Liver (tissue), 9 donors: Measurements from ENCODE around the gene MTMR8. TPM values are rescaled to one million over a fixed set of nuclear protein-coding genes. Genes with fewer than 3 reads are reported as not detected.

Experiments
- DNase-seq: peaks from one replicate; pipeline ENCODE4 v3.0.0-alpha.2; 2017; ENCODE audit warnings: low spot score
- H3K27ac ChIP-seq, 2 donors: one replicate each; pipeline ENCODE4 v1.7.0; 2013; ENCODE audit warnings: inconsistent platforms in 2 of 2, low read length in 2 of 2, control low read depth in 1 of 2, low read depth in 1 of 2, mild to moderate bottlenecking in 1 of 2
- H3K27me3 ChIP-seq, 4 donors: one replicate each; pipeline versions ENCODE4 v1.6.1 to v1.7.0; 2013; ENCODE audit warnings: low read length in 3 of 4, inconsistent platforms in 1 of 4, mild to moderate bottlenecking in 1 of 4, moderate library complexity in 1 of 4; ENCODE audit not compliant: control insufficient read depth in 4 of 4, insufficient read depth in 4 of 4
- H3K36me3 ChIP-seq, 4 donors: one replicate each; pipeline versions ENCODE4 v1.6.1 to v1.7.0; 2013; ENCODE audit warnings: low read length in 3 of 4, mild to moderate bottlenecking in 3 of 4, low read depth in 1 of 4, moderate library complexity in 1 of 4; ENCODE audit not compliant: control insufficient read depth in 4 of 4, insufficient read depth in 3 of 4
- H3K4me1 ChIP-seq, 4 donors: one replicate each; pipeline versions ENCODE4 v1.6.1 to v1.7.0; 2013; ENCODE audit warnings: low read length in 3 of 4, mild to moderate bottlenecking in 3 of 4, moderate library complexity in 1 of 4; ENCODE audit not compliant: control insufficient read depth in 4 of 4, insufficient read depth in 4 of 4
- H3K4me3 ChIP-seq, 3 donors: one replicate each; pipeline versions ENCODE4 v1.6.1 to v1.7.0; 2013; ENCODE audit warnings: low read length in 3 of 3, control low read depth in 1 of 3, low read depth in 1 of 3, mild to moderate bottlenecking in 1 of 3
- H3K9ac ChIP-seq, 2 donors: one replicate each; pipeline ENCODE4 v1.7.0; 2013; ENCODE audit warnings: low read length in 2 of 2, mild to moderate bottlenecking in 2 of 2, moderate library complexity in 2 of 2, control low read depth in 1 of 2, low read depth in 1 of 2
- H3K9me3 ChIP-seq, 4 donors: one replicate each; pipeline versions ENCODE4 v1.6.1 to v1.7.0; 2013; ENCODE audit warnings: low read length in 3 of 4; ENCODE audit not compliant: control insufficient read depth in 4 of 4
- FOXA1 ChIP-seq: IDR thresholded peaks from 2 replicates; pipeline ENCODE4 v1.6.1; 2016; ENCODE audit warnings: antibody characterized with exemption
- FOXA2 ChIP-seq: IDR thresholded peaks from 2 replicates; pipeline ENCODE4 v1.6.1; 2016; ENCODE audit warnings: antibody characterized with exemption
- HNF4G ChIP-seq: IDR thresholded peaks from 2 replicates; pipeline ENCODE4 v1.6.1; 2016; ENCODE audit warnings: antibody characterized with exemption
- JUND ChIP-seq, 2 donors: IDR thresholded peaks; 2 replicates each; pipeline ENCODE4 v1.6.1; 2016; ENCODE audit warnings: antibody characterized with exemption in 2 of 2
- NR2F2 ChIP-seq: IDR thresholded peaks from 2 replicates; pipeline ENCODE4 v1.6.1; 2016; ENCODE audit warnings: antibody characterized with exemption
- RAD21 ChIP-seq, 2 donors: IDR thresholded peaks; 2 replicates each; pipeline ENCODE4 v1.6.1; 2016; ENCODE audit warnings: antibody characterized with exemption in 2 of 2, mild to moderate bottlenecking in 2 of 2
- RXRA ChIP-seq, 2 donors: IDR thresholded peaks; 2 replicates each; pipeline ENCODE4 v1.6.1; 2017 to 2018; ENCODE audit warnings: antibody characterized with exemption in 2 of 2, mild to moderate bottlenecking in 1 of 2
- SP1 ChIP-seq: IDR thresholded peaks from 2 replicates; pipeline ENCODE4 v1.6.1; 2018; ENCODE audit warnings: antibody characterized with exemption, mild to moderate bottlenecking
- TAF1 ChIP-seq: conservative IDR thresholded peaks from 2 replicates; pipeline ENCODE4 v1.6.1; 2016; ENCODE audit warnings: antibody characterized with exemption, mild to moderate bottlenecking
- ZBTB33 ChIP-seq: IDR thresholded peaks from 2 replicates; pipeline ENCODE4 v1.6.1; 2016; ENCODE audit warnings: antibody characterized with exemption
- WGBS: extraction: QIAGEN DNeasy Blood & Tissue Kit; methylation state at CpG from one replicate; pipeline ENCODE4 v1.1.7; 2013; 5-methylcytosine and 5-hydroxymethylcytosine counted together
- polyA plus RNA-seq, 2 donors: library from polyadenylated mRNA; stranded (reverse) in 1 of 2; unstranded in 1 of 2; fragments of 200-250 nt in 1 of 2; fragments of >200 nt in 1 of 2; fragmentation: Nextera tagmentation in 1 of 2; extraction: Ambion mirVana in 1 of 2; gene quantifications; one replicate each; pipeline versions ENCODE4 v1.2.1 to v1.2.3, GENCODE V29; 2013 to 2015
- total RNA-seq, 2 donors: library from RNA; depleted of rRNA; stranded (reverse); fragments of >200 nt; gene quantifications; one replicate each; pipeline ENCODE4 v1.2.3, GENCODE V29; 2014
- TF ChIP-seq, protein P1 (sequence below): IDR thresholded peaks from 2 replicates; pipeline ENCODE4 v1.6.1; 2016; ENCODE audit warnings: antibody characterized with exemption
- TF ChIP-seq, protein P2 (sequence below): fragments of 150-350 bp; IDR thresholded peaks from 2 replicates; pipeline ENCODE4 v1.5.1; 2017; ENCODE audit warnings: improper control_type of control experiment, low read depth, low read length; ENCODE audit not compliant: missing input control
- TF ChIP-seq, protein P3 (sequence below): IDR thresholded peaks from 2 replicates; pipeline ENCODE4 v1.6.1; 2016; ENCODE audit warnings: antibody characterized with exemption, mild to moderate bottlenecking
- donor health status: healthy.
- donor health status: healthy.
- donor health status: healthy.
- donor health status: healthy.
- donor health status: healthy.

The MTMR8 gene
- total and polyA plus RNA-seq, 4 donors = 0.15 to 1.3 (median 0.68) TPM

GRCh38 chrX:64428371-64428770 lies 33.1 kb upstream of the MTMR8 start:
- no peak for DNase-seq
- no peaks in the 10 kb centered on the region for H3K36me3 ChIP-seq
- H3K27ac ChIP-seq = no peak overlapping the region
- no peaks in the 10 kb centered on the region for H3K4me1 ChIP-seq
- no peaks in the 10 kb centered on the region for H3K9me3 ChIP-seq
- H3K9ac ChIP-seq = no peak overlapping the region
- TF ChIP-seq TAF1 (no peak), ZBTB33 (no peak), HNF4G (no peak), SP1 (no peak), FOXA1 (no peak), FOXA2 (no peak), NR2F2 (no peak), JUND (IDR thresholded peaks at IDR 0.05) (no peak), RXRA (IDR thresholded peaks at IDR 0.05) (no peak), RAD21 (IDR thresholded peaks at IDR 0.05) (no peak)
- TF ChIP-seq, protein P1, sequence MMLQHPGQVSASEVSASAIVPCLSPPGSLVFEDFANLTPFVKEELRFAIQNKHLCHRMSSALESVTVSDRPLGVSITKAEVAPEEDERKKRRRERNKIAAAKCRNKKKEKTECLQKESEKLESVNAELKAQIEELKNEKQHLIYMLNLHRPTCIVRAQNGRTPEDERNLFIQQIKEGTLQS = no peak
- TF ChIP-seq, protein P2, sequence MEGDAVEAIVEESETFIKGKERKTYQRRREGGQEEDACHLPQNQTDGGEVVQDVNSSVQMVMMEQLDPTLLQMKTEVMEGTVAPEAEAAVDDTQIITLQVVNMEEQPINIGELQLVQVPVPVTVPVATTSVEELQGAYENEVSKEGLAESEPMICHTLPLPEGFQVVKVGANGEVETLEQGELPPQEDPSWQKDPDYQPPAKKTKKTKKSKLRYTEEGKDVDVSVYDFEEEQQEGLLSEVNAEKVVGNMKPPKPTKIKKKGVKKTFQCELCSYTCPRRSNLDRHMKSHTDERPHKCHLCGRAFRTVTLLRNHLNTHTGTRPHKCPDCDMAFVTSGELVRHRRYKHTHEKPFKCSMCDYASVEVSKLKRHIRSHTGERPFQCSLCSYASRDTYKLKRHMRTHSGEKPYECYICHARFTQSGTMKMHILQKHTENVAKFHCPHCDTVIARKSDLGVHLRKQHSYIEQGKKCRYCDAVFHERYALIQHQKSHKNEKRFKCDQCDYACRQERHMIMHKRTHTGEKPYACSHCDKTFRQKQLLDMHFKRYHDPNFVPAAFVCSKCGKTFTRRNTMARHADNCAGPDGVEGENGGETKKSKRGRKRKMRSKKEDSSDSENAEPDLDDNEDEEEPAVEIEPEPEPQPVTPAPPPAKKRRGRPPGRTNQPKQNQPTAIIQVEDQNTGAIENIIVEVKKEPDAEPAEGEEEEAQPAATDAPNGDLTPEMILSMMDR = no peak
- H3K4me3 ChIP-seq = no peak overlapping the region
- H3K27me3 ChIP-seq = no peaks in the 10 kb centered on the region

DNA sequence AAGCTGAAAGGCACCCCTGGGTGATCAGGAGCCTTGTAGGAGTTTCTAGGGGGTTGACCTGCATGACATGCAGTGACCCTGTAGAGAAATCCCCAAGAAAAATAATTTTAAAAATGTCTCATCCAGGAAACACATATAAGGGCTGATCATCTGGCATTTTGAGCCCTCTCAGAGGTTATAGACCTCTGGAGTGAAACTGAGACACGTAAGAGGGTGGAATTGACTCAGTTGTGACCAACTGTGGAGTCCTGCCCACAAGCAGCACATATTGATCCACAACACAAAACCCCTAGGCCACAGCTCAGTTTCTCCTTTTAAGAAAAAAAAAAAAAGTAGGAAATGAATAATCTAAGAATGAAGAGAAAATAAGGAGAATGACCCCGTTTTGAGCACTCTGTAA lies 32.5 kb upstream of the MTMR8 start:
- TF ChIP-seq, protein P3, sequence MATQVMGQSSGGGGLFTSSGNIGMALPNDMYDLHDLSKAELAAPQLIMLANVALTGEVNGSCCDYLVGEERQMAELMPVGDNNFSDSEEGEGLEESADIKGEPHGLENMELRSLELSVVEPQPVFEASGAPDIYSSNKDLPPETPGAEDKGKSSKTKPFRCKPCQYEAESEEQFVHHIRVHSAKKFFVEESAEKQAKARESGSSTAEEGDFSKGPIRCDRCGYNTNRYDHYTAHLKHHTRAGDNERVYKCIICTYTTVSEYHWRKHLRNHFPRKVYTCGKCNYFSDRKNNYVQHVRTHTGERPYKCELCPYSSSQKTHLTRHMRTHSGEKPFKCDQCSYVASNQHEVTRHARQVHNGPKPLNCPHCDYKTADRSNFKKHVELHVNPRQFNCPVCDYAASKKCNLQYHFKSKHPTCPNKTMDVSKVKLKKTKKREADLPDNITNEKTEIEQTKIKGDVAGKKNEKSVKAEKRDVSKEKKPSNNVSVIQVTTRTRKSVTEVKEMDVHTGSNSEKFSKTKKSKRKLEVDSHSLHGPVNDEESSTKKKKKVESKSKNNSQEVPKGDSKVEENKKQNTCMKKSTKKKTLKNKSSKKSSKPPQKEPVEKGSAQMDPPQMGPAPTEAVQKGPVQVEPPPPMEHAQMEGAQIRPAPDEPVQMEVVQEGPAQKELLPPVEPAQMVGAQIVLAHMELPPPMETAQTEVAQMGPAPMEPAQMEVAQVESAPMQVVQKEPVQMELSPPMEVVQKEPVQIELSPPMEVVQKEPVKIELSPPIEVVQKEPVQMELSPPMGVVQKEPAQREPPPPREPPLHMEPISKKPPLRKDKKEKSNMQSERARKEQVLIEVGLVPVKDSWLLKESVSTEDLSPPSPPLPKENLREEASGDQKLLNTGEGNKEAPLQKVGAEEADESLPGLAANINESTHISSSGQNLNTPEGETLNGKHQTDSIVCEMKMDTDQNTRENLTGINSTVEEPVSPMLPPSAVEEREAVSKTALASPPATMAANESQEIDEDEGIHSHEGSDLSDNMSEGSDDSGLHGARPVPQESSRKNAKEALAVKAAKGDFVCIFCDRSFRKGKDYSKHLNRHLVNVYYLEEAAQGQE = no peak
- Histone ChIP-seq H3K9ac (no peak overlapping the region), H3K4me3 (no peak overlapping the region), H3K9me3 (no peaks in the 10 kb centered on the region), H3K27me3 (no peaks in the 10 kb centered on the region), H3K4me1 (no peaks in the 10 kb centered on the region), H3K27ac (no peak overlapping the region), H3K36me3 (no peaks in the 10 kb centered on the region)
- WGBS = 51% methylated on average over 2 of the region's 2 CpGs
- DNase-seq = no peak
